Germinal center (tissue), 1 donor: ENCODE results near the gene CYGB.

Experiments
- DNase-seq: peaks from one replicate; pipeline ENCODE4 v3.0.0; 2012; ENCODE audit warnings: mixed read lengths, low spot score

The CYGB gene

DNA sequence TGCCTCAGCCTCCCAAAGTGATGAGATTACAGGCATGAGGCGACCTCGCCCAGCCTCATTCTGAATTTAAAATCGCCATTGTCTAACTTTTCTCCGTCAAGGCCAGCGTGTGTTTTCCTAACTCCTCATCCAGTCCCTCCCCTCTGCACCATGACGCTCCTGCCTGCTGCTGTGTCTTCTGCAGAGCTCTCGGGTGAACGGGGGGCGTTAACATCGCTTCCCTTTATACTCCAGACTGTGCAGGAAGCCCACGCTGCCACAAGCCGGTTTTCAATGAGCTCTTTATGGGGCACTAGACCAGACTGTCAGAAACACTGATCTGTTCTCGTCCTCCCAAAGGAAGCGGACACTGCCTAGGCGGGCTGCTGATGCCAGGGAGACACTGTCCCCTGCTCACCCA lies 56.9 kb downstream of the CYGB start:
- DNase-seq: peak; percentile 53

DNA sequence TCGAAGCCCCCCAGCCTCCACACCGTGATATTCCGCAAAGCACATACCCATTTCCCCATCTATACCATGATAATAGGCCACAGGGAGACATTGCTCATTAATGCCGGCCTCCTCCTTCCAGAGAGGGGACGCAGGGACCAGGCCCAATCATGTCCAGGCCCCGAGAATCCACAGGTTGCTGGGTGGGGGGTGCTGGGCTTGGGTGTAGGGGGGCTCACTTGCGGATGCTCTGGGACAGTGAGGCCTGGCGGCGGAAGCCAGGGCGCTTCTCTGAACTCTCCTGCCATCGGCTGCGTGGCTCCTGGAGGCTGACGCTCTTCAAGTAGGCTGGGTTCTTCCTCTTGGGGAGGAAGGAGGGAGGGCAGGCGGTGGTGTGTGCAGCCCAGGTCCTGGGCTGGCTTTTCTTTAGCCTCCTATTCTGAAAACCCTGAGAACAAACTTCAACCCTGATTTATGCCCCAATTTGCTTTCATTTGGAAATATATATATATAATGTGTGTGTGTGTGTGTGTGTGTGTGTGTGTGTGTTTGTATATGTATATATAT lies 57.9 kb downstream of the CYGB start:
- no peak for DNase-seq

DNA sequence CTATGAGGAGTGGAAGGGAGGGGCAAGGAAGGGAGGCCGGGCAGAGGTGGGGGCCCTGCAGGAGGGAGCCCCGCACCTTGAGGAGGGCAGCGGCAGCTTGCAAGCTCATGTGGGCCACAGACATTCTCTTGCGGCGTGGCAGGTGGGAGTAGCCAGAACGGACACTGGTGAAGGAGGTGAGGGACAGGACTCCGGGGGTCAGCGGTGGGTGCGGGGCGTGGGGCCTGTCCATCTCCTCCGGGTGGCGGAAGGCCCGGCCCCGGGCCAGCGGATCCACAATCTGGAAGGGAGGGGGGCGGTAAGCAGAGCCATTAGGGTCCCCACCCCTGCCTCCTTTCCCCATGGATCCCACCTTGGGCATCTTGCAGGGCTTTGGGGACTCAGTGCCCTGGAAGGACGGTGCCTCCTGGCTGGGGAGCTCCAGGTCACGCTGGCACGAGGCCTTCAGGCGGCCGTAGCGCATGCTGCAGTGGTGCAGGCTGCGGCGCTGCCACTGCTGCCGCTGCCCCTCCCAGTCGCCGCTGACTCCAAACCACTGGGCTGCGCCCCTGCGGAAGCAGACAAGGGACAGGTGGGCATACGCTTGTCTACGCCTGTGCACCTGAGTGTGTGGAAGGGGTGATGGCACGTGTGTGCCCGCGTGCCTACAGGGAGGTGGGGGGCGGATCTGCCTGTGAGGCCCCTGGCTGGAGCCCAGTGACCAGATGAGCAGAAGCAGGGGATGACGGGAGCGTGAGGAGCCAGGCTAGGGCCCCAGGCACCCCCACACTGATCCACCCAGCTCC lies 58.6 kb downstream of the CYGB start:
- DNase-seq: no peak

DNA sequence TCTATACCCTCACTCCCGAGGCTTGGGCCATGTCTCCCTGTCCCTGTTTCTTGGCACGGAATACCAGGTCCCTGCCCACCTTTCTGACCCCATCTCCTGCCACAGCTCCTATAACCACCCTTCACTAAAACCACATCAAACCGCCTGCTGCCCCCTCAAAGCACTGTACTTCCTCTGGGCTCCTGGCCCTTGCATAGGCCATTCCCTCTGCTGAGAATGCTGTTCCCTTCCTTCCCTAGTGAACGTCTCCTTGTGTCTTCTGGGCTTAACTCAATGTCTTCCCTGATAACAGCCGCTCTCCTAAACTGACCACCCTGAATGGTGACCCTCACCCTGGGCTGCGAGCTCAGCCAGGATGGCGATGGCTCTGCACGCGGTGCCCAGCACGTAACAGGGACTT lies 59.4 kb downstream of the CYGB start:
- DNase-seq: no peak

DNA sequence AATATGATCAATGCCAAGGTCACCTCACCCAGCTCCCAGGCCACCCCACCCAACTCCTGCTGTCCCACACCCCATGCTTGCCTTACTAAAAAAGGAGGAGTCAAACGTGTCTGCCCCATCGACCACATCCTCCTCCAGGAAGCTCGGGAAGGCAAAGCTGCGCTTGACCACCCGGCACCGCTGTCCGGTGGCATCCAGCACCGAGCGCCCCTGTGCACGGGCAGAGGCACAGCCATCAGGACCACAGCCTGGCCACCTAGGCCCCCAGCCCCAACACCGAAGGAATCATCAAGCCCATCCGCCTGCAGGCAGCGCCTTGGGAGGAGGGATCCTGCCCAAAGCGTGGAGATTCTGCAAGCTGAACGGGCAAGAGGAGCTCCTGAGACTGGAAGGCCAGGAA lies 59.9 kb downstream of the CYGB start:
- DNase-seq: no peak
